AG10803 (cell line): Measurements from ENCODE around the gene RBM43.

Experiments used
- DNase-seq: peaks from one replicate; pipeline ENCODE4 v3.0.0; 2010; ENCODE audit warnings: low read depth
- H3K4me3 ChIP-seq: 2 replicates; pipeline ENCODE4 v1.5.1; 2011; ENCODE audit warnings: mild to moderate bottlenecking, low read length, control low read depth
- CTCF ChIP-seq: conservative IDR thresholded peaks from 2 replicates; pipeline ENCODE4 v1.5.1; 2011; ENCODE audit warnings: mild to moderate bottlenecking, low read length, control low read depth, inconsistent platforms

The RBM43 gene

GRCh38 chr2:151282401-151282800, 20.7 kb upstream of the RBM43 start:
- DNase-seq, result no peak
- no peak overlapping the region for H3K4me3 ChIP-seq
- TF ChIP-seq CTCF, result no peak

DNA sequence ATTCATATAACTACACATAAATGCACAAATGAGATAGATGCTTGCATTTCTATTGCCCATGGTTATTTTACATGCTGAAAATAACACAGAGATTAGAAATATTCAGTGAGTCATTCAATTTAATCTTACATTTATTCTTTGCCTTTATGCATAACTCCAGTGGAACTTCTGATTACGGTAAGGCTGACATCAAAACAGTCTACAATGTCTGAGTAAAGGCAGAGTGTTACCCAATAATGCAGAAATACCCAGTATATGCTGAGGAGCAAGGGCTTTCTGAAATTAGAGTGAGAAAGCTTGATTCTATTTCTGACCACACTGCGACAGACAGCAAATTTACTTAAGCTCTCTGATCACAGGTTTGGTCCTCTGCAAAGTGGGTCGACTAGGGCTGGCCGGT, 18.6 kb upstream of the RBM43 start:
- TF ChIP-seq CTCF, result no peak
- no peak for DNase-seq

GRCh38 chr2:151278487-151278886, 16.8 kb upstream of the RBM43 start:
- DNase-seq, result no peak
- H3K4me3 ChIP-seq, result no peak overlapping the region
- no peak for TF ChIP-seq CTCF

More for the DNA sequence above, 18.6 kb upstream of the RBM43 start:
- H3K4me3 ChIP-seq, result no peak overlapping the region

- H3K4me3 ChIP-seq, result no peak overlapping the region
Observed at GRCh38 chr2:151277067-151277466, 15.4 kb upstream of the RBM43 start.

DNA sequence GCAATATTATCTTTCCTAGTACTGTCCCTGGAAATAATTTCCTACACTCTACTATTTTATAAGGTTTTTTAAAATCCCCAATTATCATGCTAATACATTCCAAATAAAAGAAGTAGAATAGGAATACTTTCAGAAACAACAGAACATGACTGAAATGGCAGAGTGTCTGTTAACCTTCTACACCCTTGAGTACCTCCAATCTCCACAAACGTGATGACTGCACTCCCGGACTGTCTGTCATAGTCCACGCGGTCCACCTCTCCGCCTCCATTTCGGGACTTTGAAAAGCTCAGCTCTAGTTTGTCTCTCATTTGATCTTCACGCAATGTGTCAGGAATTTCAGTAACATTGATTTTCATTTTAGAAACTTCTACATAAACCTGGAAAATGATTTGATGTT, 13.6 kb upstream of the RBM43 start:
- no peak overlapping the region for H3K4me3 ChIP-seq
- no peak for DNase-seq
- no peak for TF ChIP-seq CTCF

More at GRCh38 chr2:151277067-151277466, 15.4 kb upstream of the RBM43 start:
- no peak for TF ChIP-seq CTCF
- DNase-seq, result peak; percentile 8

GRCh38 chr2:151271824-151272223, 10.2 kb upstream of the RBM43 start:
- no peak overlapping the region for H3K4me3 ChIP-seq
- no peak for DNase-seq

More at GRCh38 chr2:151271824-151272223, 10.2 kb upstream of the RBM43 start:
- no peak for TF ChIP-seq CTCF
